Hepatocyte (in vitro differentiated cells): ENCODE data around the gene FAM124A.

ENCODE experiments used
- EZH2 ChIP-seq: fragments of 200-600 bp; sonication (generic); IDR thresholded peaks from 2 replicates; pipeline ENCODE4 v1.6.1; 2016; ENCODE audit warnings: antibody characterized with exemption, mild to moderate bottlenecking, borderline replicate concordance
- EZH2phosphoT487 ChIP-seq: fragments of 200-600 bp; sonication (generic); IDR thresholded peaks from one replicate; pipeline ENCODE4 v1.6.1; 2018; ENCODE audit warnings: antibody characterized with exemption, mild to moderate bottlenecking, low read depth, moderate library complexity; ENCODE audit not compliant: unreplicated experiment, severe bottlenecking
- TF ChIP-seq, protein P1 (sequence below): fragments of 200-600 bp; sonication (generic); IDR thresholded peaks from 2 replicates; pipeline ENCODE4 v1.5.1; 2016; ENCODE audit warnings: antibody characterized with exemption, mild to moderate bottlenecking; ENCODE audit not compliant: poor library complexity

DNA sequence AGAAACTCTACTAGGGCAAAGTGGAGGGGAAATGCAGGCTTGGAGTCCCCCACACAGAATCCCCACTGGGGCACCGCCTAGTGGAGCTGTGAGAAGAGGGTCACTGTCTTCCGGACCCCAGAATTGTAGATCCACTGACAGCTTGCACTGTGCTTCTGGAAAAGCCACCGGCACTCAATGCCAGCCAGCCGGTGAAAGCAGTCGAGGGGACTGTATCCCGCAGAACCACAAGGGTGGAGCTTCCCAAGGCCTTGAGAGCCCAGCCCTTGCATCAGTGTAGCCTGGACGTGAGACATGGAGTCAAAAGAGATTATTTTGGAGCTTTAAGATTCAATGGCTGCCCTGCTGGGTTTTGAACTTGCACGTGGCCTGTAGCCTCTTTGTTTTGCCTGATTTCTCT is 47.2 kb upstream of the FAM124A start:
- TF ChIP-seq, protein P1, sequence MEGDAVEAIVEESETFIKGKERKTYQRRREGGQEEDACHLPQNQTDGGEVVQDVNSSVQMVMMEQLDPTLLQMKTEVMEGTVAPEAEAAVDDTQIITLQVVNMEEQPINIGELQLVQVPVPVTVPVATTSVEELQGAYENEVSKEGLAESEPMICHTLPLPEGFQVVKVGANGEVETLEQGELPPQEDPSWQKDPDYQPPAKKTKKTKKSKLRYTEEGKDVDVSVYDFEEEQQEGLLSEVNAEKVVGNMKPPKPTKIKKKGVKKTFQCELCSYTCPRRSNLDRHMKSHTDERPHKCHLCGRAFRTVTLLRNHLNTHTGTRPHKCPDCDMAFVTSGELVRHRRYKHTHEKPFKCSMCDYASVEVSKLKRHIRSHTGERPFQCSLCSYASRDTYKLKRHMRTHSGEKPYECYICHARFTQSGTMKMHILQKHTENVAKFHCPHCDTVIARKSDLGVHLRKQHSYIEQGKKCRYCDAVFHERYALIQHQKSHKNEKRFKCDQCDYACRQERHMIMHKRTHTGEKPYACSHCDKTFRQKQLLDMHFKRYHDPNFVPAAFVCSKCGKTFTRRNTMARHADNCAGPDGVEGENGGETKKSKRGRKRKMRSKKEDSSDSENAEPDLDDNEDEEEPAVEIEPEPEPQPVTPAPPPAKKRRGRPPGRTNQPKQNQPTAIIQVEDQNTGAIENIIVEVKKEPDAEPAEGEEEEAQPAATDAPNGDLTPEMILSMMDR = no peak
- TF ChIP-seq EZH2 = no peak
- no peak for TF ChIP-seq EZH2phosphoT487
